ENCODE results near the gene SLC27A2.

DNA sequence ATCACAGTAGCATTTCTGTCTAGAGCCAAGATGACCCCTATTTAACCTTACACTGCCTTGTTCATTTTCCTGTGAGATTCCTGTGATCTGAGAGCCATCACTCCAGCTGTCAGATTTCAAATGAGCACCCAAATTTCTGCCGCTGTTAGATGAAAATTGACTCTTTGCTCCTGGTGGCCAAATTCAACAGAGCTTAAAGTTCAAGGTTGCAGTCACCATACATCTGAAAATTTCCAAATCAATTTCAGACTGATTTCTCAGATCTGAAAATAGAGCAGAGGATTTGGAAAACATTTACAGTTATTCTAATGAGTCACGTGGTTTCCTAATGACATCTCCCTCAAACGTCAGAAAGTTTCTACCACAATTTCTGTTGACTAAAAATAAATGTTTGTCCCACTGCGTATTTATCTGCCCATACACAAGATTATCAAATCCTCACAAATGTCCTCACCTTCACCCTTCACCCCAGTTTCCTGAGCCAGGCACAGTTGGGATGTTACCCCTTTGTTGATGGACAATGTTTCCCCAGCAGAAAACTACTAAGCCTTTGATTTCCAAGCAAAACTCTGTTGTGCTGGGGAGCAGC is 67.1 kb downstream of the SLC27A2 start:
- TF ChIP-seq, protein P1, sequence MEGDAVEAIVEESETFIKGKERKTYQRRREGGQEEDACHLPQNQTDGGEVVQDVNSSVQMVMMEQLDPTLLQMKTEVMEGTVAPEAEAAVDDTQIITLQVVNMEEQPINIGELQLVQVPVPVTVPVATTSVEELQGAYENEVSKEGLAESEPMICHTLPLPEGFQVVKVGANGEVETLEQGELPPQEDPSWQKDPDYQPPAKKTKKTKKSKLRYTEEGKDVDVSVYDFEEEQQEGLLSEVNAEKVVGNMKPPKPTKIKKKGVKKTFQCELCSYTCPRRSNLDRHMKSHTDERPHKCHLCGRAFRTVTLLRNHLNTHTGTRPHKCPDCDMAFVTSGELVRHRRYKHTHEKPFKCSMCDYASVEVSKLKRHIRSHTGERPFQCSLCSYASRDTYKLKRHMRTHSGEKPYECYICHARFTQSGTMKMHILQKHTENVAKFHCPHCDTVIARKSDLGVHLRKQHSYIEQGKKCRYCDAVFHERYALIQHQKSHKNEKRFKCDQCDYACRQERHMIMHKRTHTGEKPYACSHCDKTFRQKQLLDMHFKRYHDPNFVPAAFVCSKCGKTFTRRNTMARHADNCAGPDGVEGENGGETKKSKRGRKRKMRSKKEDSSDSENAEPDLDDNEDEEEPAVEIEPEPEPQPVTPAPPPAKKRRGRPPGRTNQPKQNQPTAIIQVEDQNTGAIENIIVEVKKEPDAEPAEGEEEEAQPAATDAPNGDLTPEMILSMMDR (conservative IDR thresholded peaks at IDR 0.05; ENCODE audit: low read length): no peak
- no peak for TF ChIP-seq EZH2phosphoT487 (IDR thresholded peaks at IDR 0.05; ENCODE audit: borderline replicate concordance, low read depth, low read length)
